Psoas muscle (tissue), 8 donors: ENCODE results near the gene MTX1. TPM values are rescaled to one million over a fixed set of nuclear protein-coding genes. Genes with fewer than 3 reads are reported as not detected.

ENCODE experiments used
- ATAC-seq, 4 donors: fragments of 200-7000 bp; cut with Tn5 transposase; one replicate each; pipeline ENCODE4 v1.9.1; 2020; ENCODE audit warnings: moderate library complexity in 3 of 4, mild to moderate bottlenecking in 2 of 4
- DNase-seq, 2 donors: peaks; one replicate each; pipeline ENCODE4 v3.0.0-alpha.2; 2020
- H3K27ac ChIP-seq: fragments of 200-600 bp; one replicate; pipeline ENCODE4 v1.8.0; 2022
- H3K27me3 ChIP-seq, 3 donors: fragments of 200-600 bp in 1 of 3; one replicate each; pipeline versions ENCODE4 v1.6.1 to v1.8.0; 2013 to 2022; ENCODE audit warnings: low read length in 2 of 3, mild to moderate bottlenecking in 2 of 3, moderate library complexity in 1 of 3; ENCODE audit not compliant: insufficient read depth in 3 of 3
- H3K36me3 ChIP-seq, 2 donors: fragments of 200-600 bp in 1 of 2; one replicate each; pipeline versions ENCODE4 v1.6.1 to v1.8.0; 2013 to 2022; ENCODE audit warnings: low read depth in 1 of 2, mild to moderate bottlenecking in 1 of 2, moderate library complexity in 1 of 2; ENCODE audit not compliant: insufficient read depth in 1 of 2
- H3K4me1 ChIP-seq: fragments of 200-600 bp; one replicate; pipeline ENCODE4 v1.8.0; 2022
- H3K4me3 ChIP-seq: fragments of 200-600 bp; one replicate; pipeline ENCODE4 v1.8.0; 2022; ENCODE audit warnings: mild to moderate bottlenecking
- H3K9me3 ChIP-seq: fragments of 200-600 bp; one replicate; pipeline ENCODE4 v1.8.0; 2022
- CTCF ChIP-seq: fragments of 200-600 bp; IDR thresholded peaks from one replicate; pipeline ENCODE4 v1.8.0; 2022; ENCODE audit warnings: antibody characterized with exemption
- WGBS, 3 donors: extraction: QIAGEN DNeasy Blood & Tissue Kit; methylation state at CpG; one replicate each; pipeline versions ENCODE4 v1.1.6 to v1.1.7; 2013; 5-methylcytosine and 5-hydroxymethylcytosine counted together
- intact Hi-C, 2 donors: fragments of 100-400 bp; cut with DNase I; formaldehyde crosslinking; loops; one replicate each; pipeline versions ENCODE4 v1.11.0 to v1.14.2; 2022
- polyA plus RNA-seq, 3 donors: library from polyadenylated mRNA; stranded (reverse); fragments of 200-250 nt; gene quantifications; one replicate each; pipeline ENCODE4 v1.2.3, GENCODE V29; 2013
- total RNA-seq, 4 donors: library from RNA; stranded (reverse); fragmentation: NEBNext Ultra II Directional in 2 of 4; extraction: Animal tissue kit (Norgen Biotek cat#: 25700) in 2 of 4; gene quantifications; one replicate each; pipeline versions ENCODE4 v1.2.1 to v1.2.4, GENCODE V29; 2021 to 2023
- donor health status: healthy with polysubstance abuse.
- donor health status: DM: no; HTN: no; CAD: no; lungs with moderate emphysema.
- donor health status: Bipolar disorder and iron deficiency.
- donor health status: healthy.
- donor health status: DM: yes; HTN: yes; CAD: no.
- donor health status: DM: no; HTN: no; CAD: no.
- donor health status: DM: no; HTN: no; CAD: no.
- donor health status: DM: yes; HTN: yes; CAD: no.

The MTX1 gene
- total and polyA plus RNA-seq, 7 donors = 8.1 to 47.1 (median 17.7) TPM

DNA sequence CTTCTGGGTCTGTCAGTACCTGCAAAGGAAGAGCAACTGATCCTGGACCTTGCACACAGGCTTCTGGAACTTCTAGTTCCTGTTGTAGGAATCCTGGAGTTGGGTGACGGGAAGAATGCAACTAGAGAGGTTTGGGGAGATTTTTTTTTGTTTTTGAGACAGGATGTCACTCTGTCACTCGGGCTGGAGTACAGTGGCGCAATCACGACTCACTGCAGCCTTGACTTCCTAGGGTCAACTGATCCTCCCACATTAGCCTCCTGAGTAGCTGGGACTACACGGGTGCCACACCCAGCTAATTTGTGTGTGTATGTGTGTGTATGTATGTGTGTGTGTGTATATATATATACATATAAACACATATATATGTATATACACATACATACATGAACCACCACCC is 28.0 kb downstream of the MTX1 start:
- no peak for ATAC-seq
- Histone ChIP-seq H3K36me3 (peaks cover 3 to 24% of the 10 kb centered on the region in 2 donors), H3K4me3 (no peak overlapping the region), H3K27me3 (no peaks in the 10 kb centered on the region), H3K27ac (no peak overlapping the region), H3K9me3 (no peaks in the 10 kb centered on the region), H3K4me1 (no peaks in the 10 kb centered on the region)
- 87% methylated on average over 5 of the region's 5 CpGs for WGBS, 3 donors
- DNase-seq = no peak
- TF ChIP-seq CTCF = no peak
- intact Hi-C loops = no loop called here

GRCh38 chr1:155241069-155241679 is 32.7 kb downstream of the MTX1 start:
- DNase-seq (no peak), ATAC-seq (peak; percentile 35 to 58 (median 48))
- no peaks in the 10 kb centered on the region for H3K9me3 ChIP-seq
- intact Hi-C loops = no loop called here
- H3K4me3 ChIP-seq = peak overlapping the region; percentile 61
- peaks cover 3 to 18% of the 10 kb centered on the region in 2 donors for H3K36me3 ChIP-seq
- H3K27ac ChIP-seq = no peak overlapping the region
- no peak for TF ChIP-seq CTCF
- peaks cover 16% of the 10 kb centered on the region for H3K4me1 ChIP-seq
- no peaks in the 10 kb centered on the region for H3K27me3 ChIP-seq
- 12 to 15% (median 13%) methylated on average over 4 of the region's 4 CpGs for WGBS, 3 donors

GRCh38 chr1:155241841-155242264 is 33.4 kb downstream of the MTX1 start:
- no peak for ATAC-seq
- H3K27ac ChIP-seq = no peak overlapping the region
- intact Hi-C loops = no loop called here
- H3K36me3 ChIP-seq = peaks cover 2 to 12% of the 10 kb centered on the region in 2 donors
- no peak for TF ChIP-seq CTCF
- H3K27me3 ChIP-seq = no peaks in the 10 kb centered on the region
- no peak for DNase-seq
- WGBS, 3 donors = 59 to 67% (median 61%) methylated on average over 4 of the region's 4 CpGs
- H3K9me3 ChIP-seq = no peaks in the 10 kb centered on the region
- H3K4me1 ChIP-seq = peaks cover 16% of the 10 kb centered on the region
- H3K4me3 ChIP-seq = no peak overlapping the region

- peak overlapping the region; percentile 91 for H3K27ac ChIP-seq
- peaks cover 0 to 14% of the 10 kb centered on the region in 2 donors for H3K36me3 ChIP-seq
- peaks cover 16% of the 10 kb centered on the region for H3K4me1 ChIP-seq
- no peak for ATAC-seq
- intact Hi-C loops = no loop called here
- H3K9me3 ChIP-seq = no peaks in the 10 kb centered on the region
- TF ChIP-seq CTCF = no peak
- no peaks in the 10 kb centered on the region for H3K27me3 ChIP-seq
- peak overlapping the region; percentile 69 for H3K4me3 ChIP-seq
- WGBS, 3 donors = 66 to 90% (median 73%) methylated on average over 3 of the region's 3 CpGs
- no peak for DNase-seq
These were observed 34.4 kb downstream of the MTX1 start for GRCh38 chr1:155242805-155243358.
